Neuron (in vitro differentiated cells): ENCODE results near the gene OR4F15.
"Not testable (repeated sequence)": the region's sequence is repeated elsewhere in the genome, so short reads cannot be mapped to it uniquely, and the experiment has no call there.

Source experiments
- H2AFZ ChIP-seq: one replicate; pipeline ENCODE4 v1.6.1; 2013; ENCODE audit warnings: low read depth, mild to moderate bottlenecking, inconsistent platforms, low read length, moderate library complexity
- H3K27me3 ChIP-seq: one replicate; pipeline ENCODE4 v1.6.1; 2013; ENCODE audit warnings: low read length; ENCODE audit not compliant: insufficient read depth
- H3K36me3 ChIP-seq: one replicate; pipeline ENCODE4 v1.6.1; 2013; ENCODE audit warnings: low read length; ENCODE audit not compliant: insufficient read depth
- H3K4me1 ChIP-seq: one replicate; pipeline ENCODE4 v1.6.1; 2013; ENCODE audit warnings: low read length; ENCODE audit not compliant: insufficient read depth
- H3K4me3 ChIP-seq: 2 replicates; pipeline ENCODE4 v1.5.1; 2013; ENCODE audit warnings: mild to moderate bottlenecking, low read length, moderate library complexity
- H3K9me3 ChIP-seq: one replicate; pipeline ENCODE4 v1.6.1; 2013; ENCODE audit warnings: low read length

OR4F15 gene, protein sequence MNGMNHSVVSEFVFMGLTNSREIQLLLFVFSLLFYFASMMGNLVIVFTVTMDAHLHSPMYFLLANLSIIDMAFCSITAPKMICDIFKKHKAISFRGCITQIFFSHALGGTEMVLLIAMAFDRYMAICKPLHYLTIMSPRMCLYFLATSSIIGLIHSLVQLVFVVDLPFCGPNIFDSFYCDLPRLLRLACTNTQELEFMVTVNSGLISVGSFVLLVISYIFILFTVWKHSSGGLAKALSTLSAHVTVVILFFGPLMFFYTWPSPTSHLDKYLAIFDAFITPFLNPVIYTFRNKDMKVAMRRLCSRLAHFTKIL

DNA sequence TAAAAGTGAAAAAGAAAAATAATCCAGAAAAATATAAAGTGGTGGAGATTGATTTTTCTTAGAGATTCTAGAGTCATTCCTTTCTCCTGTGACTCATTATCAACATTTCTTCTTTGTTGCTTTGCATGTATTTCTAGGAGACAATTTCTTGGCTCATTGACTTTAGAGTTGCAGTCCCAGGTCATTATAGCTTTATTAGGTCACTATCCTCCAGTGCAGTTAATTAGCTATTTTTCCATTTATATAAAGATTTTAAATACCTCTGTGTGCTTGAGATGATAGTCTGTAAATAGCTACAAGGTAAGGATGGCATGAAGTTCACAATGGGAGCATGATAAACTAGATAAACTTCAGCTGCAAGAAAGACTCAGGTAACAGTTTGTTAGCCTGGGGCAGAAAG is at the start of gene OR4F15:
OR4F15 (plus strand) TSS at position 301 of the 400 bp plus-strand sequence. CDS start 5,985 bp downstream, outside the sequence.
- H2AFZ ChIP-seq = no peak within 1 kb of the TSS

DNA sequence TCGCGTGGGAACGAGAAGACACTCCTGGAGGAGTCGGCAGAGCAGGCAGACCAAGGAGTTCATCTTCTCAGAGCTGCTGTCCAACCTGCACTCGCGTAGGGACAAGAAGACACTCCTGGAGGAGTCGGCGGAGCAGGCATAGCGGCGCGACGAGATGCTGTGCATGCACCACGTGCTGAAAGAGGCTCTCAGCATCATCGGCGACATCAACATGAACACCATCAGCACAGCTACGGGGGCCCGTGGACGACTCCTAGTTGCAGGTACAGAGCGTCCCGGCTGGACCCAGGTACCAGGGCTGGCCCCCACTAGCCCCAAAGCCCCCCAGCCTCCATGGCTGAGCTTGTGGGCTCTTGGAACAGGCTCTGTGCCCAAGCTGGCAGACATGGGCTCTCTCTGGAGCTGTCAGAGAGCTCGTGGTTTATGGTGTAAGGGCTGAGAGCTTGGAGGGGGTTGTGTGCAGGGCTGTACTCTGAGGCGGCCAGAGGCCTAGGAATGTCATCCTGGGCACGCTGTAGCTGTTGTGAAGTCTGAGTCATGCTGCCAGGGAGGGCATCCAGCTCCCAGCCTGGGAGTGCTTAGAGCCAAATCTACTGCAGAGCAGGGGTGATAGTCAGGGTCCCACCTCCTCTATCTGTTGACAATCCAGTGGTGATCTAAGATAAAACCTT is 47.2 kb upstream of the OR4F15 start:
- not testable (repeated sequence) for H3K36me3 ChIP-seq, H3K4me1 ChIP-seq, H2AFZ ChIP-seq, H3K4me3 ChIP-seq, H3K9me3 ChIP-seq, H3K27me3 ChIP-seq

More for the DNA sequence above, at the start of gene OR4F15:
- Histone ChIP-seq H3K36me3 (no peaks in the 10 kb centered on the region), H3K27me3 (peaks cover 9% of the 10 kb centered on the region), H3K4me3 (no peak within 1 kb of the TSS), H3K9me3 (no peaks in the 10 kb centered on the region), H3K4me1 (no peaks in the 10 kb centered on the region)

DNA sequence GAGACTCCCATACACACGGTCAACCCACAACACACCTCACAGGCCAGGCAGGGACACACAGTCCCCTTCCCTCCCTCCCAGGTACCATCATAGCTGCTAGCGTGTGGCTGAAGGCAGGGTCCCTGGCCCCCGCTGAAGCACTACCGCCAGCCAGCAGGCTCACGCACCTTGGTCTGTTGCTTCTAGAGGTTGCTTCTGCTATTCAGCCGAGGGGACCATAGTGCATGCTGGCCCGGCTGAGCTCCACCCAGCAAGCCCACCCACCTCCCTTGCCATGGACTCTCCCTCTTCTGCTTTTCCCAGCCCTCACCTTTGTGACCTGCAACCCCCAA is 46.7 kb upstream of the OR4F15 start:
- H2AFZ ChIP-seq, H3K9me3 ChIP-seq, H3K36me3 ChIP-seq, H3K4me1 ChIP-seq, H3K4me3 ChIP-seq, H3K27me3 ChIP-seq: not testable (repeated sequence)

DNA sequence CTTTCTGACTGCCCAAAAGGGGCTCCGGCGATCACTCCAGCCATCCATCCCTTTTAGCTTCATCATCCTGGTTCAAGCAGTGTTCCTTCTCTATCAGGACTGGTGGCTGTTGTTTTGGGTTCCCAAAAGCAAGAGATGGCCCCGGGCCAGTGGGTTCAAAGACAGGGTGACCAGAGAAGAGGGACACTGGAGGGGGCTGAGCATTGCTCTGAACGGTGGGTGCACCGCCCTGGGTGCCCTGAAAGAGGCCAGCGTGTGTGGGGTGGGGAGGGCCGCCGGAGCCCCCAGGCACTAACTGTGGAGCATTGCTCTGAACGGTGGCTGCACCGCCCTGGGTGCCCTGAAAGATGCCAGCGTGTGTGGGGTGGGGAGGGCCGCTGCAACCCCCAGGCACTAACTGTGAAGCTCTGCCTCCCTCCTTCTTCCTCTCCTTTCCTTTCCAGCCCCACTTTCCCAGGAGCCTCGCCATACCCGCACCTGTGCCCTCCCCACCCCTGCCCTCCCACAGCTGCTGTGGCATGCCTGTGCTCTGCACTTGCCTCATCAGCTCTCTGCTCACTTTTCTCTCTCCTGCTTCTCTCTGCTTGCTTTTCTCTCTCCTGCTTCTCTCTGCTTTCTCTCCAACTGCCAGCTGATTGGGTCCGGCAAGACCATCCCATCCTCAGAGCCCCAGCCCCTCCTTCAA is 46.1 kb upstream of the OR4F15 start:
- Histone ChIP-seq H3K4me1 (peaks cover 2% of the 10 kb centered on the region), H3K4me3 (no peak overlapping the region), H3K36me3 (no peaks in the 10 kb centered on the region), H2AFZ (no peak overlapping the region), H3K27me3 (no peaks in the 10 kb centered on the region), H3K9me3 (no peaks in the 10 kb centered on the region)

DNA sequence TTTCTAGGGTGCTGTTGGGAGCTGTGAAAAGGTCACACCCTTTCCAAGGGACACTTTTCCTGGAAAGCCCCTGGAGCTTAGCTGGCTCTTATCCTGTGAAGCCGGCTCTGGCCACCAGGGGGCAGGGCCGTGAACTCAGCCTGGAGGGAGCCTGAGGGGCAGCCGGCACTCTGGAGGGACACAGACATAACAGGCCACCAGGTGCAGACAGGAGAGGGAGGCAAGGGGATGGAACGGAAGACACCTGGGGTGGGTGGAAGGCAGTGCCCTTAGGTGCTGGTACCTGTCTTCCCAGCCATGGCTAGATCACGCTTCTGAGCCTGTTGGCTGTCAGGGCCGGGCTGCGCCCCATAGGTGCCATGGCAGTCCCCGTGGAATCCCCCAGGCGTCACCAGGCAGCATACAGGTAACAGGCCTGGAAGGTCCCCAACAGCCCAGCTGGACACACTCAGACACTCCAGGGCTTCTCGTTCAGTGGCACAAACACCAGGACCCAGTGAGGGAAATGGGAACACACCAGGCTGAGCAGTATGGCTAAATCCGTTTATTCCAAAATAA is 44.8 kb upstream of the OR4F15 start:
- not testable (repeated sequence) for H3K36me3 ChIP-seq, H3K4me1 ChIP-seq, H2AFZ ChIP-seq, H3K9me3 ChIP-seq, H3K4me3 ChIP-seq, H3K27me3 ChIP-seq

DNA sequence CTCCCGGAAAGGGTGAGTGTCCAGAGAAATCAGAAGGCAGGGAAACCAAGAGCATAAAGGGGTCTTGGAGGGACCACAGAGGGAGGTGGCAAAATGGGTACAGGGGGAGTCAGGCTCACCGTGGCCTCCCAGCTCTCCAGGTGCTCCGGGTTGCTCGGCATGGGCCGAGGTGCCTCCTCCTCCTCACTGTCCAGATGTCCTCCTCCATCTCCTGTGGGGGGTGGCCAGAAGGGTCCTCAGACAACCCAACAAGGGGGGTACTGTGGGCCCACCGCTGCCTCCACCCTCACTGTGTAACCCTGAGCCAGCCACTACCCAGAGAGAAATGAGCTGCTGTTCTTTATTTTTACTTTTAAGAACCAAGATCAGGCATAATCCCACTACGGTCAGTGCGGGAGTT is 39.1 kb upstream of the OR4F15 start:
- H3K27me3 ChIP-seq = peaks cover 11% of the 10 kb centered on the region
- no peaks in the 10 kb centered on the region for H3K9me3 ChIP-seq
- H2AFZ ChIP-seq = no peak overlapping the region
- no peaks in the 10 kb centered on the region for H3K36me3 ChIP-seq
- peaks cover 2% of the 10 kb centered on the region for H3K4me1 ChIP-seq
- H3K4me3 ChIP-seq = no peak overlapping the region

DNA sequence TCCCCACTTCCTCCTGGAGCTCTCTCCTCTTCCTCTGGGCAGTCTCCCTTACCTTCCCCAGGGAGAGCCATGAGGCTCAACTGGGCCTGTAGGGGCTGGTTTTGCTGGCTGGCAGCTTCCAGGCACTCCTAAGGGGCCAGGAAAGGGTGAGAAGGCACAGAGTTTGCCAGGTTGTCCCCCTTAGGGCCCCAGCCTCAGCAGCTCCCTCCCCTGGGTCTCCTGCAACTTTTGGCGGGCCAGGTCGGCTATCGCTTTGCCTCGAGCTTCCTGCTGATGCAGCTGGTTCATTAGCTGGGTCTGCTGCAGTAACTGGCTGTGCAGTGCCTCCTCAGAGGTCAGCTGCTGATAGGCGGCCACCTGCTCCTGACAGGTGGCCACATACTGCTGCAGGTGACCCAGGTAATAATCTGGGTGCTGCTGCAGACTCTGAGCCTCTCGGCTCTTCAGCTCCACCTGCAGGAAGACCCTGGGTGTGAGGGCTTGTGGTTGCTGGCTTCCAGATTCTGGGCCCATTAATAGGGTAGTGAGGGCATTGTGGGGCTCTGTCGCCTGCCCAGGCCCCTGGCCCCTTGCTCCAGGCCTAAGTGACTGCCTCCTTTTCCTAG is 38.4 kb upstream of the OR4F15 start:
- peaks cover 2% of the 10 kb centered on the region for H3K4me1 ChIP-seq
- no peaks in the 10 kb centered on the region for H3K36me3 ChIP-seq
- H3K4me3 ChIP-seq = no peak overlapping the region
- no peaks in the 10 kb centered on the region for H3K9me3 ChIP-seq
- H2AFZ ChIP-seq = no peak overlapping the region
- peaks cover 11% of the 10 kb centered on the region for H3K27me3 ChIP-seq

DNA sequence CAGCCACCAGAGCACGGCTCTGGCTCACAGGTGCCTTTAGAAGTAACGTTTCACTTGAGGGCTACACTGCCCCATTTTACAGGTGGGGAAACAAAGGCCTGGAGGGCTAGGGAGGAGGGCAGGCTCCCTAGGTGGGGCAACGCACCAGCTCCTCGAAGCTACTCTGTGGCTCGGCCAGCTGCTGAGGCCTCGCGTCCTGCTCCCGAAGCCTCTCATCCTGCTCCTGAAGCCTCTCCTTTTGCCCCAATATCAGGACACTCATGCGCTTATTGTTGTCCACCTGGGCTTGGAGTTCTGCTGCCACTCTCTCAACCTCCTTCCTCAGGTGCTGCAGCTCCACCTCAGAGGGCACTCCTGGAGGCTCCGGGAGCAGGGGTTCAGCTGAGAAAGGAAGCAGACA is 36.9 kb upstream of the OR4F15 start:
- Histone ChIP-seq H3K36me3 (no peaks in the 10 kb centered on the region), H3K4me1 (no peaks in the 10 kb centered on the region), H3K9me3 (no peaks in the 10 kb centered on the region), H2AFZ (no peak overlapping the region), H3K27me3 (peaks cover 11% of the 10 kb centered on the region), H3K4me3 (no peak overlapping the region)

DNA sequence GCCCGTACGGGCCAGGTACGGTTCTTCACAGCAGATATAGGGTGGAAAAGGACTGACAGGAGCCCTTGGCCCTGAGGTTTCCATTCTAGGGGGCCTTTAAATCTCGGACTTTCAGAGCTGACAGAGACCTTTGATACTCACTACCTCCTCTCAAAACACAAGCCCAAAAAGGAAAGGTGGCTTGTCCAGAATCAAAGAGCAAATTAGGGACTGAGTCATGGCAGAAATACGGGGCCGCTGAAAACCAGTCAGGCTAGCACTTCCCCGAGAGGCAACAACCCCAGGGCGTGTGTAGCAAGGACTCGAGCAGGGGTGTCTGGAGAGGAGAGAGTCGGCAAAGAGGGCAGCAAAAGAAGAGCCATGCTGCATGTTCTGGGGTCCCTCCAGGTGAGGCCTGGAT is 33.4 kb upstream of the OR4F15 start:
- not testable (repeated sequence) for H3K4me3 ChIP-seq, H3K9me3 ChIP-seq, H2AFZ ChIP-seq, H3K4me1 ChIP-seq, H3K36me3 ChIP-seq
- peaks cover 11% of the 10 kb centered on the region for H3K27me3 ChIP-seq

DNA sequence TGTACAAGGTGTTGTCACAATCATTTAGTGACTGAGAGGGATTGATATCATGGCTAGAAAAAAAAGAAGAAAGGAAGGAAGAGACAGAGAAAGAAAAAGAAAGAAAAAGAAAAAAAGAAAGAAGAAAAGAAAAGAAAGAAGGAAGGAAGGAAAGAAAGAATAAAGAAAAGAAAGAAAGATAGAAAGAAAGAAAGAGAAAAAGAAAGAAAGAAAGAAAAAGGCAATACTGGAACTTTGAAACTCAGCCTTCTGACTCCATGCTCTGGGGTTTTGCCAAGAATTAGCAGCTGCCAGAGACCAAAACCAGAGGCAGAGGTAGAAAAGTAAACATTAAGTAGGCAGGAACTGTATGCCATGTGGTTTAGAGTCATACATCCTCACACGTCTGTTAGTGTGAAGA is 31.8 kb upstream of the OR4F15 start:
- H3K36me3 ChIP-seq, H3K4me3 ChIP-seq: not testable (repeated sequence)

DNA sequence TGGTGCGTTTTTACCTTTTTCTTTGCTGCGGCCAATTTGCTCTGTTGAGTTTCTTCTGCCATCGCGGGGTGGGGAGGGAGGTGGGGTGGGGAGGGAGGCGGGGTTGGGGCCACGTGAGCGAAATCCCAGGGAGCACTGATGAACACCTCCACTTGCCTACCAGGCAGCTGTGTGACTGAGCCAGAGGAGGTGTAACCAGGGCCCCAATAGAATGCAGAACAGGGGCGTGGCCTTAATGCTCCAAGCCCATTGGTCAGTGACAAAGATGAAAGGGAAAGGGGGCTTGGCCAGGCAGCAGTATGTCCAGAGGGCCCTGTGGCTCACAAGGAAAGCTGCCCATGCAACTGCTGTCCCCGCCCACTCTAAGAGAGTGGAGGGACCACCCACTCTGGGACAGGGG is 30.1 kb upstream of the OR4F15 start:
- Histone ChIP-seq H3K4me3 (no peak overlapping the region), H2AFZ (no peak overlapping the region), H3K9me3 (no peaks in the 10 kb centered on the region), H3K4me1 (no peaks in the 10 kb centered on the region), H3K36me3 (no peaks in the 10 kb centered on the region), H3K27me3 (peaks cover 4% of the 10 kb centered on the region)

More for the DNA sequence above, 31.8 kb upstream of the OR4F15 start:
- not testable (repeated sequence) for H3K27me3 ChIP-seq, H3K9me3 ChIP-seq, H2AFZ ChIP-seq, H3K4me1 ChIP-seq

DNA sequence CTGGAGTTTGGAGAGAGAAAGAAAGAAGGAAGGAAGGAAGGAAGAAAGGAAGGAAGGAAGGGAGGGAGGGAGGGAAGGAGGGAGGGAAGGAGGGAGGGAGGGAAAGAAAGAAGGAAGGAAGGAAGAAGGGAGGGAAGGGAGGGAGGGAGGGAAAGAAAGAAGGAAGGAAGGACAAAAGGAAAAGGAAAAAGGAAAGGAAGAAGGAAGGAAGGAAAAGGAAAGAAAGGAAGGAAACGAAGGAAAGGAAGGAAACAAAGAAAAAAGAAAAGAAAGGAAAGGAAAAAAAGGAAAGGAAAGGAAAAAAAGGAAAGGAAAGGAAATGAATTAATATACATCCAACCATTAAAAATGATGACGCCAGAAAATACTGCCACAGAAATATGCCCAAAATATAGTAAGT is 27.4 kb upstream of the OR4F15 start:
- Histone ChIP-seq H3K9me3 (no peaks in the 10 kb centered on the region), H3K4me3 (no peak overlapping the region), H2AFZ (no peak overlapping the region), H3K27me3 (no peaks in the 10 kb centered on the region), H3K36me3 (no peaks in the 10 kb centered on the region), H3K4me1 (no peaks in the 10 kb centered on the region)

DNA sequence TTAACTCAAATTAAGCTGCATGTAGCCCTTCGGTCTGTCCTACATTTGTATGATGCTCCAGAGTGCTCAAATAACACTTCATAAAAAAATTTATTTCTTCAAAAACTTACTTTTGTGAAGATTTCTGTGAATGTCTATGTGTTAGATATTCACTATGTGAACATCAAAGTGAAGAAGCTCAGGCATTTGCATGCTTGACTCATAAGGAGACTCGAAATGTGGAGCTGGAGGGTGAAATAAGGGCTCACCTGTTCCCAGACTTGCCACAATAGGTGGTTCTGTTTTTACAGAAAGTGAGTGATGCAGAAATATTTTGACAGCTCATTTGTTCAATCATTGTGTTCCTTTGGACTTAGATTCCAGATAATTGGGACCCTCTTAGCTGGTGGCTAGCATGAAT is 25.6 kb upstream of the OR4F15 start:
- H3K4me1 ChIP-seq, H3K36me3 ChIP-seq, H3K4me3 ChIP-seq, H3K27me3 ChIP-seq, H3K9me3 ChIP-seq, H2AFZ ChIP-seq: not testable (repeated sequence)
